Upper lobe of right lung (tissue), 1 donor: ENCODE measurements around the gene PRKCZ. TPM values are rescaled to one million over a fixed set of nuclear protein-coding genes. Genes with fewer than 3 reads are reported as not detected.

Source experiments
- ATAC-seq: fragments of 200-7000 bp; cut with Tn5 transposase; one replicate; pipeline ENCODE4 v1.9.1; 2020; ENCODE audit warnings: mild to moderate bottlenecking, moderate library complexity
- DNase-seq: peaks from one replicate; pipeline ENCODE4 v3.0.0-alpha.2; 2020
- H3K27ac ChIP-seq: fragments of 200-600 bp; one replicate; pipeline ENCODE4 v1.8.0; 2022
- H3K27me3 ChIP-seq: fragments of 200-600 bp; one replicate; pipeline ENCODE4 v1.8.0; 2022; ENCODE audit warnings: mild to moderate bottlenecking
- H3K36me3 ChIP-seq: fragments of 200-600 bp; one replicate; pipeline ENCODE4 v1.8.0; 2022
- H3K4me1 ChIP-seq: fragments of 200-600 bp; one replicate; pipeline ENCODE4 v1.8.0; 2022
- H3K4me3 ChIP-seq: fragments of 200-600 bp; one replicate; pipeline ENCODE4 v1.8.0; 2022; ENCODE audit warnings: mild to moderate bottlenecking
- H3K9me3 ChIP-seq: fragments of 200-600 bp; one replicate; pipeline ENCODE4 v1.8.0; 2022
- CTCF ChIP-seq: fragments of 200-600 bp; IDR thresholded peaks from one replicate; pipeline ENCODE4 v1.8.0; 2022; ENCODE audit warnings: antibody characterized with exemption
- intact Hi-C: fragments of 100-400 bp; cut with DNase I; formaldehyde crosslinking; loops from one replicate; pipeline ENCODE4 v1.11.0; 2022
- total RNA-seq: library from RNA; stranded (reverse); fragmentation: NEBNext Ultra II Directional; extraction: Animal tissue kit (Norgen Biotek cat#: 25700); gene quantifications from one replicate; pipeline ENCODE4 v1.2.1, GENCODE V29; 2021
- donor health status: DM: no; HTN: yes; CAD: no; lungs with severe emphysema.

Gene PRKCZ
- total RNA-seq, 1 donor from 2014 or later = 121 TPM

GRCh38 chr1:2226525-2227345 lies 176.5 kb downstream of the PRKCZ start:
- ATAC-seq = peak; percentile 0
- Histone ChIP-seq H3K4me1 (peaks cover 9% of the 10 kb centered on the region), H3K9me3 (no peaks in the 10 kb centered on the region), H3K27ac (peak overlapping the region; percentile 98), H3K4me3 (peak overlapping the region; percentile 62), H3K36me3 (no peaks in the 10 kb centered on the region), H3K27me3 (no peaks in the 10 kb centered on the region)
- TF ChIP-seq CTCF = no peak
- intact Hi-C loops = no loop called here
- peak; percentile 71 for DNase-seq

- peak; percentile 91 for ATAC-seq
Measured at GRCh38 chr1:2227346-2228156, 177.3 kb downstream of the PRKCZ start.

GRCh38 chr1:2228157-2228594 lies 178.0 kb downstream of the PRKCZ start, which contains the start of gene SKI:
SKI (plus strand) TSS chr1:2228319; CDS start chr1:2228767, 448 bp downstream.
- no peaks in the 10 kb centered on the region for H3K9me3 ChIP-seq
- no peak for TF ChIP-seq CTCF
- H3K36me3 ChIP-seq = no peaks in the 10 kb centered on the region
- no peaks in the 10 kb centered on the region for H3K27me3 ChIP-seq
- ATAC-seq (no peak), DNase-seq (no peak)
- H3K27ac ChIP-seq = peak within 1 kb of the TSS; percentile 98
- H3K4me3 ChIP-seq = peak within 1 kb of the TSS; percentile 80
- intact Hi-C loops = no loop called here
- peaks cover 20% of the 10 kb centered on the region for H3K4me1 ChIP-seq

More at GRCh38 chr1:2227346-2228156, 177.3 kb downstream of the PRKCZ start:
- DNase-seq = peak; percentile 98
- H3K36me3 ChIP-seq = no peaks in the 10 kb centered on the region
- H3K4me1 ChIP-seq = peaks cover 14% of the 10 kb centered on the region
- H3K27me3 ChIP-seq = no peaks in the 10 kb centered on the region
- TF ChIP-seq CTCF = no peak
- peak overlapping the region; percentile 98 for H3K27ac ChIP-seq
- intact Hi-C loops = no loop called here
- H3K9me3 ChIP-seq = no peaks in the 10 kb centered on the region
- H3K4me3 ChIP-seq = peak overlapping the region; percentile 62

GRCh38 chr1:2228694-2229036 lies 178.5 kb downstream of the PRKCZ start:
- peak overlapping the region; percentile 80 for H3K4me3 ChIP-seq
- peak overlapping the region; percentile 87 for H3K27ac ChIP-seq
- TF ChIP-seq CTCF = no peak
- intact Hi-C loops = no loop called here
- H3K27me3 ChIP-seq = no peaks in the 10 kb centered on the region
- H3K4me1 ChIP-seq = peaks cover 25% of the 10 kb centered on the region
- H3K9me3 ChIP-seq = no peaks in the 10 kb centered on the region
- H3K36me3 ChIP-seq = no peaks in the 10 kb centered on the region
- ATAC-seq (no peak), DNase-seq (no peak)

DNA sequence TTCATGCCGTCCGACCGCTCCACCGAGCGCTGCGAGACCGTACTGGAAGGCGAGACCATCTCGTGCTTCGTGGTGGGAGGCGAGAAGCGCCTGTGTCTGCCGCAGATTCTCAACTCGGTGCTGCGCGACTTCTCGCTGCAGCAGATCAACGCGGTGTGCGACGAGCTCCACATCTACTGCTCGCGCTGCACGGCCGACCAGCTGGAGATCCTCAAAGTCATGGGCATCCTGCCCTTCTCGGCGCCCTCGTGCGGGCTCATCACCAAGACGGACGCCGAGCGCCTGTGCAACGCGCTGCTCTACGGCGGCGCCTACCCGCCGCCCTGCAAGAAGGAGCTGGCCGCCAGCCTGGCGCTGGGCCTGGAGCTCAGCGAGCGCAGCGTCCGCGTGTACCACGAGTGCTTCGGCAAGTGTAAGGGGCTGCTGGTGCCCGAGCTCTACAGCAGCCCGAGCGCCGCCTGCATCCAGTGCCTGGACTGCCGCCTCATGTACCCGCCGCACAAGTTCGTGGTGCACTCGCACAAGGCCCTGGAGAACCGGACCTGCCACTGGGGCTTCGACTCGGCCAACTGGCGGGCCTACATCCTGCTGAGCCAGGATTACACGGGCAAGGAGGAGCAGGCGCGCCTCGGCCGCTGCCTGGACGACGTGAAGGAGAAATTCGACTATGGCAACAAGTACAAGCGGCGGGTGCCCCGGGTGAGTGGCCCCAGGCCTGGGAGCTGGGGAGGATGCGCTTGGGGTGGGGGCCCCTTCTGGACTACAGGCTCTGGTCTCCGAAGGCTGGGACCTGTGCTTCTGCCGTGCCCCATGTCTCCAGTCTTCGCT lies 179.0 kb downstream of the PRKCZ start:
- Histone ChIP-seq H3K27me3 (no peaks in the 10 kb centered on the region), H3K9me3 (no peaks in the 10 kb centered on the region), H3K36me3 (no peaks in the 10 kb centered on the region), H3K4me1 (peaks cover 31% of the 10 kb centered on the region), H3K27ac (peak overlapping the region; percentile 87), H3K4me3 (peak overlapping the region; percentile 80)
- DNase-seq (peak; percentile 86), ATAC-seq (peak; percentile 1)
- intact Hi-C loops = no loop called here
- TF ChIP-seq CTCF = no peak
